Stimulated activated CD8-positive, alpha-beta memory T cell treated with anti-CD3 and anti-CD28 coated beads, Interleukin-7, amount 100 ng/mL, for 4 hours (primary cell): ENCODE results near the gene DYSF.

Experiments used
- DNase-seq, 2 donors: peaks; one replicate each; pipeline ENCODE4 v3.0.0-alpha.2; 2020; ENCODE audit warnings: low read depth in 2 of 2

Gene DYSF

GRCh38 chr2:71614976-71615766 lies 161.8 kb downstream of the DYSF start:
- no peak for DNase-seq

GRCh38 chr2:71615767-71616730 lies 162.7 kb downstream of the DYSF start:
- no peak for DNase-seq

GRCh38 chr2:71617266-71617665 lies 163.9 kb downstream of the DYSF start:
- DNase-seq: no peak

- no peak for DNase-seq
Observed at GRCh38 chr2:71618327-71619113, 165.2 kb downstream of the DYSF start.

DNA sequence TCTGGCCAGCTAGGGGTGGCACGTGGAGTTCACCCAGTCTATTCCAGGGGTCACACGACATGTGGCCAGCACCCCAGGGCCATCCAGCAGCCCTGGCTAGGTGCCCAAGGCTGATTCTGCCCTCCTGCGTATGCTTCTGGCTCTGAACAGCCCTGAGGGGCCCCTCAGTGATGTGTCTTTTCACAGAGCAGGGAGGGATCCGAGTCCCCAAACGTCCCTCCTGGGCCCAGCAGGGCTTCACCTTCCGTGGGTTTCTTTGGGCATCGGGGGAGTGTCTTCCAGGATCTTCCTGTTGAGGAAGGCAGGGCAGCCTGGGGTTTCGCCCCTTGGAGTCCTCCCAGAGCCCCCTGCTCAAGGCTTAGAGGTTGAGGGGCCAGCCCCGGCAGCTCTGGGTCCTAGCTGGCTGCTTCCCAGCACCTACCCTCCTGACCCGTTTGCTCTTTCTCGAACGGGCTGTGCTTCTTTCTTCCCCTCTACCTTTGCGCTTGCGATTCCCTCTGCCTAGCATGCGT lies 165.9 kb downstream of the DYSF start:
- no peak for DNase-seq

GRCh38 chr2:71620116-71620515 lies 166.8 kb downstream of the DYSF start:
- DNase-seq: no peak

DNA sequence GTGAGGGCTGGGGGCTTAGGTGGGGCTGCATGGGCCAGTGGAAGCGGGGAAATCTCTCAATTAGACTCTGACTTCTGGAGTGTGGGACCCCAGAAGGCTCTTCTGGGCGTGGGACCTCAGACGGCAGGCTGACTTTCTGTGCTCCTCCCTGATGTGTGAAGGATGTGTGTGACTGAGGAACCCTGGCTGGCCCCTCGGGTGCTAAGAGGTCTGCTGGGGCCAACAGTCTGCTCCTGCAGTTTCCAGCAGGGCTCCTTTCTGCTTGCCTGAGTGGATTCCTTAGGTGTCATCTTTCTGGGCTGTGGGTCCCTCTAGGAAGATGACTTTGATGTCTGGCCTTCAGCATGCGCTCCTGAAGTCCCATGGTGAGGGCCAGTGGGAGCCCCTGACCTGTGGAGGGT lies 167.5 kb downstream of the DYSF start:
- DNase-seq: no peak

DNA sequence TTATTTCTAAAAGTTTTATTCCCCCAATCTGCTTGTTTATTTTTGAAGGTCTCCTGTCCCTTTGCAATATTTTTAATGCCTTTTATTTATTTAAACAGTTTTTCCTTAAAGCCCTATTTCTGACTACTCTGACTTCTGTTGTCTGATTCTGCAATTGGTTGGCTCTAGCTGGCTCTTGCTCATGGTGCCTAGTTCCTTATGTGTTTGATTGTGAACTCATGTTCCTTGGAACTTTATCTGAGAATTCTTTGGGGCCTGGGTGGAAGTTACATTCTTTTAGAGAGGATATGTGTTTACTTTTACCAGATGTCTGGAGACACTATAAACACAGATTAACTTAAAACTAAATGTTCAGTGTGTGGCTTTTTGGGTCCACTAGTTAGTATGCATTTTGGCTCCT lies 175.9 kb downstream of the DYSF start:
- DNase-seq: no peak

DNA sequence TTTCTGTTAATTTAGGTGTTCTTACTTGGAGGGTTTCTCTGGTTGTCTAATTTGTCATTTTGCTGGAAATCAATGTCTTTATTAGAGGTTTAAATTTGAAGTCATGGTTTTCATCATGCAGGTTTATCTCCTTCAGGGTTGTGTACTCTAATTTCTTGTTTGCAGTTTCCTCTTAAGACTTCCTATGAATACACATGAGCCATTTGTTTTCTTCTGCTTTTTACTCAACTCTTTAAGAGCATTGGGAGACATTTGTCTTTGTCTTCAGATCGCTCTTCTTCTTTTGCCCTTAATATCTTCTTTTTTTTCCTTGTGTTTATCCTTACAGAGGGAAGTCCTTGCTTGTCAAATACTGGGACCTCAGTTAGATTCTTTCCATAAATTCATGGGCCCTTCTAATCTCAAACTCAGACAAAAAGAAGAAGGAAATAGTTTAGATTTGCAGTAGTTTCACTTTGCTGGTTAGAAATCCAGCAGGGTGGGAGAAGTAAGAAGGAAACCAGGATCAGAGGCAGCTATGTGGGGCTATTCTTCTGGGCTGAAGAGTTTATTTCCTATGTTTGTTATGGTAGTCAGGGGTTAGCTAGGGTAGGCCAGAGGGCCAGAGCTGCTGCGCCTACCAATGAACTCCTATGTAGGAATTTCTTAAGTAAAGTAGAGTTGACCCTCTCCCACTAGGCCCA lies 176.6 kb downstream of the DYSF start:
- no peak for DNase-seq

GRCh38 chr2:71630454-71631328 lies 177.3 kb downstream of the DYSF start:
- DNase-seq: no peak

- DNase-seq: no peak
Observed at GRCh38 chr2:71631411-71631931, 178.1 kb downstream of the DYSF start.

DNA sequence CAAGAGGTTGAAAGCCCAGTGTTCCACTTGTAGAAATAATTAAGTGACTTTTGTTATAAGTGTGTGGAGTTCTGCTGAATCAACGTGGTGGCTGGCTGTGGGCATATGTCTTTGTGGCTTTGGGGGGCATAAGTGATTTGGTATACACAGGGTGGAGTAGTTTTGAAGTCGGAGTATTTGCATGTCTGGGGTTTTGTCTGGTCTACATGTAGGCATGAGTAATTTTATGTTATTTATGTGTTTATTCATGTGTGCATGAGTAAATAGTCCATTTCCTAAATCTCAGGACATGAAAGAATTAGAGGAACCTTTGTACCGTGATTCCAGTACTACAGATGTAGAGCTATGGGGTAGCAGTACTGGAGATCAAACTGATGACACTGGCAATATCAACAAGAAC lies 179.7 kb downstream of the DYSF start:
- no peak for DNase-seq

DNA sequence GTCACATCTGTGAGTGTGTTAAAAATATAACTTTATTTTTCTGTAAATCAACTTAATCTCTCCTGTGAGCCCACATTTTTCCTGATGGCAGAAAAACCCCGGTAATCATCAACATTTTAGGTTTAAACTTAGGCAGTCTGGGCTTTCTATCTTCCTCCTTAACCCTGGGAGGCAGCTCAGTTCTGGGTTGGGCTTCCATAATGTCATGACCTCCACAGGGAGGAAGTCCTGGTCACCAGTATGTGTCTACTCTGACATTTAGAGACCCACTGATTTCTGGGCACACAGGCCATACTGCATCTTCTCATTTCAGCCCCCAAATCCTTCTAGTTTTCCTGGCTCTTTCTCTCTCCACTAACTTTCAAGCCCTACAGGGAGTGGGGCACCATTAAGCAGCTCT lies 181.2 kb downstream of the DYSF start:
- DNase-seq: no peak

DNA sequence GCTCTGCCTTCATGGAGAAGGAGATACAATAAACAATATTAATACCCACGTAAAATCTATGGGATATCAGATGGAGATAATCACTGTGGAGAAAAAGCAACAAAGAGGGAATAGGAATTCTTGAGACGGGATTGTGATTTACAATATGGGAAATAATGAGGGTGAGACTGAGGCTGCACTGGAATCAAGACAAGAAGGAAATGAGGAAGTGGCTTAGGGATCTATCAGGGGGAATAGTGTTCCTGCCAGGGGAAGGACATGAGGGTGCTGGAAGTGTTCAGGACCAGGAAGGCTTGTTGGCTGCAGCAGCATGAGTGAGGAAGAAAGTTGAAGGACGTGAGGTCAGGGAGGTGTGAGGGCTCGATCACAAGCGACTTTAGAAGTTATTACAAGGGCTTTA lies 182.4 kb downstream of the DYSF start:
- DNase-seq: no peak

GRCh38 chr2:71637168-71637567 lies 183.8 kb downstream of the DYSF start:
- no peak for DNase-seq

DNA sequence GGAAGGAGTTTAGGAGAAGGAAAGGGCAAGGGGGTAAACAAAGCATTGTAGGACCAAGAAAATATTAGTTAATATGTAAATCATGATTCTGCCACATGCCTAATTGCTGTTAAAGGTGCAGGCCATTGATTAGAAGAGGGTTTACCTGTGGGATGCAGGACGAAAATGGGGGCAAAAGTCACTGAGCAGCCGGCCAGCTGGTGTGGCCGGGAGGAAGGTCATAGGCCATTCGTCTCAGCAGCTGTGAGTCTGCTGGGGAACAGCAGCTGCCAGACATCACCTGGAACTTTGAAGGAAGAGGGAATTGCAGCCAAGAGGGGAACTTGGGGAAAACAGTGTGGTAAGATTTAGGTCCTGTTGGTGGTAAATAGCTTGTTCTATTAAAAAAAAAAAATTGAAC lies 184.4 kb downstream of the DYSF start:
- DNase-seq: no peak

DNA sequence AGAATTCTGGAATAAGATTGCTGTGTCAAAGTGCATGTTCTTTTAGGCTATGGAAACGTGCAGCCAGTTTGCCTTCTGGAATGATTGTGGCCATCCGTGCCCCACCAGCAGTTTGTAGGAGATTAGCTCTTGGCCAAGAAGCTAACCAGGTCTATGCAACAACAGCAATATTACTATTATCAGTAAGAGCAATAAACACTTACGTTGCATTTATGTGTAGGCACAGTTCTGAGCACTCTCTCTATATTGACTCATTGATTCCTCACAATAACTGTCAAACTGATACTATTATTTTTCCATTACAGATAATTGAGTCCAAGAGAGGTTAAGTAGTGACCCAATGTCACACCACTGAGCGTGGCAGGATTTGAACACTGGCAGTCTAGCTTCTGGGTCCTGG lies 186.4 kb downstream of the DYSF start:
- DNase-seq: no peak

DNA sequence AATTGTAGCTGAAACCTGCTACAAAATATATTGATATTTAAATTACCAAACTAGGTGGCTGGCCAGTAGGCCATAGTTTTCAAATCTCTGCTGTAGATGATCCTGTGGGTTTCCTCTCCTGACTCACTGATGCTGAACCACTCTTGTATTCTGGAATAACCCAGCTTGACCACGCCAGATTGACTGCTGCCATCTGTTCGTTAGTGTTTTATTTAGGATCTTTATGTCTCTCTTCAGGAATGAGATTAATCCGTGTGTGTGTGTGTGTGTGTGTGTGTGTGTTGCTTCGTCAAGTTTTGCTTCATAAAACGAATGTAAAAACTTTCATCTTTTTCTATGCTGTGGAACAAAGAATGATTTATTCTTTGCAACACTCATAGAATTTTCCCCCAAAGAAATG lies 187.1 kb downstream of the DYSF start:
- DNase-seq: no peak

DNA sequence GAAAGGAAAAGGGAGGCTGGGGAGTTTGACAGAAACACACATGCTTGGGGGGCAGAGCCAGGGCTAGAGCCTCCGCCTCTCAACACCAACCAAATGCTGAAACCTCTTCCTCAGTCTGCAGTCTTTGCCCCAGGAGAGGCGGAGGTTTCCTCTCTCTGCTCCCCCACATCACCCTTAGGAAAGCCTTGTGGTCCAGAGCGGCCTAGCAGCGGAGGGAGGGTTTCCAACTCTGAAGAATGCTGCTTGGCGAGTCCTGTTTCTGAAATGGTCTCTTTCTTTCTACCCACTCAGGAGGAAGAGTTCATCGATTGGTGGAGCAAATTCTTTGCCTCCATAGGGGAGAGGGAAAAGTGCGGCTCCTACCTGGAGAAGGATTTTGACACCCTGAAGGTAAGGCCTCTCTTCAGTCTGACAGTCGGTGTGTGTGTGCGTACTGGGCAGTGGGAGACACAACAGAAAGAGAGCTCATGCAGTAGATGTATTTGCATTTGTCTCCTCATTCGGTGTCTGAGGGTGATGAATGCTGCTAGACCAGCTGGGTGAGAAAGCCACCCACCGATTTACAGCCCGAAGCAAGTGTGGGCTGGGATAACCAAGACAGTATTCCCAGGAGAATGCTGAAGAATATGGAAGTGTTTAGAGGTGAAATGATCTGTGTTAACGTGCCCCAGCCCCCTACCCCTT lies 190.5 kb downstream of the DYSF start:
- no peak for DNase-seq
